Activated naive CD4-positive, alpha-beta T cell (primary cell): ENCODE results near the gene MVD.
A peak's percentile ranks its signal among the peaks of the same experiment; 100 is the strongest.

Source experiments
- DNase-seq, 4 experiments: peaks; one replicate each; lab custom pipeline; 2025; lab: John Stamatoyannopoulos, UW

The MVD gene

GRCh38 chr16:88662843-88663606, at the start of gene MVD:
MVD (minus strand) TSS chr16:88663091; CDS start chr16:88663080, 11 bp downstream.
- DNase-seq: peak; percentile 79 to 91 (median 86)

DNA sequence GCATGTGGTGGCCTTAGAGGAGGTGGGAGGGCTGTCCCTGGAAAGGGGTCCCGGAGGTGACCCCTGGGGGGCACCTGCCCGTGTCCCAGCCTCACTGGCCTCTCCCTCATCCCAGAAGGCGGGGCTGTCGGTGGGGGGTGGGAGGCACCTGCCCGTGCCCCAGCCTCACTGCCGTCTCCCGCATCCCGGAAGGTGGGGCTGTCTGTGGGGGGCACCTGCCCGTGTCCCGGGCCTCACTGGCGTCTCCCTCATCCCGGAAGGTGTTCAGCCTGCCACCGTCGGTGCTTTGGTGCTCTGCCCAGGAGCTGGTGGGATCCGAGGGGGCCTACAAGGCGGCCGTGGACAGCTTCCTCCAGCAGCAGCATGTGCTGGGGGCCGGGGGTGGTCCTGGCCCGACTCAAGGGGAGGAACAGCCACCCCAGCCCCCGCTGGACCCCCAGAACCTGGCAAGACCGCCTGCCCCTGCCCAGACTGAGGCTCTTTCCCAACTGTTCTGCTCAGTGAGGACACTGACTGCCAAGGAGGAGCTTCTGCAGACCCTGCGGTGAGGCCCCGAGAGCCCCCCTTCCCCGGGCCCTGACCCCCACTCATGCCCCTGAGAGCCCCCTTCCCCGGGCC, 49.6 kb upstream of the MVD start:
- no peak for DNase-seq

DNA sequence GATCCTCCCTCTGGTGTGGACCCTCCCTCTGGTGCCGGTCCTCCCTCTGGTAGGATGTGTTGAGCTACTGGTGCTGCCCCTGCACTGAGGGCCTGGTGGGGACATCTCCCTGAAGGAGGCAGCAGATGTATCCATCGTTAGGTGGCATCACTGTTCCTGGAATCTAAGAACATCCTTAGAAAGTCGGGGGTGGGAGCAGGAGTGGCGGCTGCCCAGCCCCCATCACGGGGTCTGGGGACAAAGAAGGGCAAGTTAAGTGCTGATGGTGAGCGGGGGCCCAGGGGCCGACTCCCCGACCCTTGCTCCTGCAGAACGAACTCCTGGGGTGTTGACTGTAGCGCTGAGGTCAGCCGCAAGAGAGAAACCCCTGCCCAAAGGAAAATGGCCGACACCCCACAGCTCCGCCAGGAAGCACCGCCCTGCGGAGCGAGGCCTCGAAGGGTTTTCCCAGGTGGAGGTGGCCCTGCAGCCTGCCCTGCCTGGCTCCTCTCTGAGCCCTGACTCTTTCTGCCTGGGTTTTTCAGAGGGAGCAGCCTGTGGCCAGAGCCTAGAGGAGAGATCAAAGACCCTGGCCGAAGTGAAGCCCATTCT, 49.0 kb upstream of the MVD start:
- no peak for DNase-seq

DNA sequence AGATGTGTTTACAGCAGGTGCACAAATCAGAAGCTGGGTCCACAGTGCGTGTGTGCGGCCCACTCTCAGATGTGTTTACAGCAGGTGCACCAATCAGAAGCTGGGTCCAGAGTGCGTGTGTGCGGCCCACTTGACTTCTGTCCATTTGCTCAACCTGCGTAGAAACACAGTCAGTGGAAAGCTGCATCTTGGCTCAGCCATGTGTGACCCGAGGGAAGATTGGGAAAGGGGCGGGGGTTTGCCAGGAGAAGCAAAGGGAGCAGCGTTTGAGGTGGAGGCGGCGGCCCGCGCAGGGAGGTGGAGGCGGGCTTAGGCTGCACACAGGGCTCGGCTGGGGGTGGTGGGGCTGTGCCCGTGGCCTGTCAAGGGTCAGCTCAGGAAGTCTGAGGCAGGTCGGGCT, 47.7 kb upstream of the MVD start:
- DNase-seq: no peak

DNA sequence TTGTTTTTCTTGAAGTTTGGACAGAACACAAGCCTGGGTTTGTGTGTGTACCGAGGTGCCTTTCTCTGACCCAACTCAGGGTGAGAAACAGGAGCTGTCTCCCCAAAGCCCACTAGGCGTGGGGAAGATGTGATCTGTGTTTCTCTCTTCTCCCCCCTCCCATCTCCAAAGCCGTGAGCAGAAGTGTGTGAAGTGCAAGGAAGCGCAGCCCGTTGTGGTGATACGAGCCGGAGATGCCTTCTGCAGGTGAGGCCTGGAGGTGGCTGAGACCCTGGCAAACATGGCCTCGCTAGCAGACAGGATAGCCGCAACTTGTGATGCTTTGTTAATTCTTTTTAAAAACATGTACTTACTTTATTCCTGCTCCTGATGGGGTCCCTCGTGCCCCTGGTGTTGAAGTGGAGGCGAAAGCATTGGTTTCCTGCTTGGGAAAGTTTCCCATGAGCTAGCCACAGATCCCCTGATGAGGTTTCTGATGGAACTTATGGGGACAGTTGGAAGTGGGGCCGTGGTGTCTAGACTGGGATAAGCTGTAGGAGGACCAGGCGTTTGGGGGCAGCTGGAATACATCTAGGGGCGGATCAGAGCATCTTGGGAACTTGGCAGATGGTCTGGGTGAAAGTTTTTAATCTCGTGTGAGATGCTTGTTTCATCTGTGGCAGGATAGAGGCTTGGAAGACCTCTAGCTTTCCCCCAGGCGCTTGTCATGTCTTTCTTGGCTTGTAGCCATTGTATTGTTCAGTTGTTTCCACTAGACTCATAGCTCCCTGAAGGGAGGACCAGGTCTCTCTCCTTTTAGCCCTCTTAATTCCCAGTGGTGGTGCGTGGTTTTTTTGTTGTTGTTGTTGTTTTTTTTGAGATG, 44.3 kb upstream of the MVD start:
- DNase-seq: no peak

DNA sequence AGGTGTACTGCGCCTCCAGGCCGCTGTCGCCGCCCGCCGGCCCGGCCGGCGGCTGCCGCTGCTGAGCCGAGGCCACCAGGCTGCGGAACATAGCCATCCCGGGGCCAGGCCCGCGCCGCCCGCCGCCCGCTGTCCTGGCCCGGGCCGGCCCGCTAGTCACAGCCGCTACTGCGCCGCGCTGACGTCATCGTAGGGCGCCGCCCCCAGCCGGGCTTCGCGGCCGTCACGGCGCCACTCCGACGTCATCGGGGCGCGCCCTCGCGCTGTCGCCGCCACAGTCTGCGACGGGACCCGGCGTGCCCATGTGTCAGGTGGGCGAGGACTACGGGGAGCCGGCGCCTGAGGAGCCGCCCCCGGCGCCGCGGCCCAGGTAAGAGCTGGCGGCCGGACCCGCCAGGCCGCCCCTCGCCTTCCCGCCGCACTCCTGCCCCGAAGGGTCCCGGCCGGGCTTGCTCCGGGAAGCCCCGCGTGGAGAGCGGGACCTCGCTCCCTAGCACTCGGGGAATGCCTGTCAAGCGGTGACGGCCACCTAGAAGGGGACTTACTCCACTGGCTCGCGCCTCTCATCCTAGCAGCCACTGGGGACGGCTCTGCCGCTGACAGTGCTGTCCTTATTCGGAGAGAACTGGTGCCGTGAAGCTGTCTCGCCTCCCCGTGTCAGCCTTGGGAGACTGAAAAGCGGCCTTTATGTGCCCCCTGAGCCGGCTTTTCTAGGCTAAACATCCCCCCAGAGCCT, 43.5 kb upstream of the MVD start, which contains the start of the genes CTU2 and RNF166:
TSS of gene CTU2 (plus strand) at position 275 of the 736 bp plus-strand sequence. CDS start at position 303, 28 bp downstream.
TSS of gene RNF166 (minus strand) at position 180 of the 736 bp plus-strand sequence. CDS start at position 97, 83 bp downstream.
- peak; percentile 77 to 92 (median 81) for DNase-seq

DNA sequence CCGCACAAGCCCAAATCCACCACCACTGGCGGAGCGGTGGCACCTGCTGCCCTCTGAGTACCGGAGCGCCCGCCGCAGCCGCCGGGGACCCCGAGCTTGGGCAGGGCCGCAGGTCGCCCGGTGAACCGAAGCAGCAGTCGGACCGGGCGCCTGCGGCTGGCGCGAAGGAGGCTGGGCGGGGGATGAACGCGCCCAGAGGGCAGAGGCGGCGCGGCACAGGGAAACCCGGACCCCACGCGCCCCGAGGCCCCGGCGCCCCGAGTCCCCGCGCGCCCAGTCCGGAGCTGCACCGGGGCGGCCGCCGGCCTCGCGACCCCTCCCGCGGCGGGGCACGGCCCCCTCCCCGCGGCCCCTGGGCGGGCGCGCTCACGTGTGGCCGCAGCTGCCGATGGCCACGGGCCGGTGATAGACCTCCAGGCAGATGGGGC, 42.9 kb upstream of the MVD start:
- no peak for DNase-seq

- DNase-seq: peak in 2 of 4 experiments; percentile 14 to 21
Observed at GRCh38 chr16:88705076-88705684, 42.3 kb upstream of the MVD start.

GRCh38 chr16:88703486-88704309, 40.8 kb upstream of the MVD start:
- peak in 2 of 4 experiments; percentile 38 to 56 for DNase-seq

DNA sequence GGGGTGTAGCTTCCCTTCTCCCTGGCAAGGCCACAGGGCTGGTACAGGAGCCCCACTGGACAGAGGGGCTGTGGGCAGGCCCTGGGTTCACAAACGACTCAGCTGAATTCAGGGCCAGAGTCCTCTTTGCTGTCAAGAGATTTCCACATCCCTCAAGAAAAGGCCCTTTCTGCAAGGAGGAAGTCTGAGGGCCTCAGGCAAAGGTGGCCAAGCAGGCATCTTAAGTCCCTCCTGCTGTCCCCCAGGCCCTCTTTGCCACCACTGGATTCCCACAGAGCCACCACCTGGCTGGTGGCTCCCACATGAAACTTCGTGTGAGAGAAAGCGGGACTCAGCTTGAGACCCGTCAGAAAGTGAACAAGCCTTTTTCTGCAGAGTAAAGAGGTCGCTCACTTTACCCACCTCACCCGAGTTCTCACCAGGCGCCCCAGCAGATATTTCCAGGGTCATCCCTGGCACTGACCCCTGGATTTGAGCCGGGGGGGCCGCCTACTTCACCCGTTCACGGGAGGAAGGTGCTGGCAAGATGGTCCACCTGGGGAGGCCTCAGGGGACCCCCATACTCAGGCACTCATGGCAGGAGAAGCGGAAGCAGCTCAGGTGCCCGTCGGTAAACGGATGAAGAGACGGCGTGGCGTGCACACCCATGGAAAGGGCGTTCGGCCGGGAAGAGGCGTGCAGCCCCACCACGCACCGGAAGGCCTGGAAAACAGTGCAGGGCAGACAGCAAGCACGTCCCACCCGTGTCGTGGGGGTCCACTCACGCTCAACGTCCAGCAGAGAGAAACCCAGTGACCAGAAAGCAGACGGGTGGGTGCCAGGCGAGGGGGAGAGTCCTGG, 39.7 kb upstream of the MVD start:
- DNase-seq: no peak

DNA sequence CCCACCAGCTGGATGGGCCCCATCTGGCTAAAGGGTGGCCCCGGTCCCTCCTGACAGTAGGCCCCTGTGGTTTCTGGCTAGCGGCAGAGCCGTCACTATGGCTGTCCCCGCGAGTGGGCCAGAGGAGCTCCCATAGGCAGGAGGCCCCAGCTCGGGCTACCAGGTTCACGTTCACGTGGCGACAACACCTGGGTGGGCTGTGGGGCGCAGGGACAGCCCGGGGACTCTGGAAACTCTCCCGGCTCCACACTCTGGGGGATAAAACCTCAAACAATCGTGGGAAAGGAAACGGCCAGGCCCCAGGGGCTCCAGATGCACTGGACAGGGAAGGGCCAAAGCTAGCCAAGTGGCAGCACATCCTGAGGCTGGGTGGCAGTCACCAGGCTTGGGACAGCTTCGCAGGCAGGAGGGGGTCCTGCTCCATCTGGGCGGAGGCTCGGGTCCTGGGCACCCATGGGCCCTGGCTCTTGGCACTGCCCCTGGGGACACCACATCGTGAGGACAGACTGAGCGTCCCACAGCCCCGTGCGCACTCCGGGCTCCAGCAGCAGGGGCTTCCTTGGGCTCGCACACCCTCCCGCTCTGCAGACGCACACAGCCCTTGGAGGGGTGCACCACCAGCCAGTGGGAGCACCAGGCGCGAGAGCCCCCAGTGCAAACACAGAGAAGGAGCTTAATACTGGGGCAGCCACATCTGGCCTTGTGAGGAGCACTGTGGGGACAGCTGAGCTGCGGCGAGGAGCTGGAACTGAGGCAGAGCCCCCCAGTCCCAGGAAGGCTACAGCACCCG, 38.9 kb upstream of the MVD start:
- no peak for DNase-seq

DNA sequence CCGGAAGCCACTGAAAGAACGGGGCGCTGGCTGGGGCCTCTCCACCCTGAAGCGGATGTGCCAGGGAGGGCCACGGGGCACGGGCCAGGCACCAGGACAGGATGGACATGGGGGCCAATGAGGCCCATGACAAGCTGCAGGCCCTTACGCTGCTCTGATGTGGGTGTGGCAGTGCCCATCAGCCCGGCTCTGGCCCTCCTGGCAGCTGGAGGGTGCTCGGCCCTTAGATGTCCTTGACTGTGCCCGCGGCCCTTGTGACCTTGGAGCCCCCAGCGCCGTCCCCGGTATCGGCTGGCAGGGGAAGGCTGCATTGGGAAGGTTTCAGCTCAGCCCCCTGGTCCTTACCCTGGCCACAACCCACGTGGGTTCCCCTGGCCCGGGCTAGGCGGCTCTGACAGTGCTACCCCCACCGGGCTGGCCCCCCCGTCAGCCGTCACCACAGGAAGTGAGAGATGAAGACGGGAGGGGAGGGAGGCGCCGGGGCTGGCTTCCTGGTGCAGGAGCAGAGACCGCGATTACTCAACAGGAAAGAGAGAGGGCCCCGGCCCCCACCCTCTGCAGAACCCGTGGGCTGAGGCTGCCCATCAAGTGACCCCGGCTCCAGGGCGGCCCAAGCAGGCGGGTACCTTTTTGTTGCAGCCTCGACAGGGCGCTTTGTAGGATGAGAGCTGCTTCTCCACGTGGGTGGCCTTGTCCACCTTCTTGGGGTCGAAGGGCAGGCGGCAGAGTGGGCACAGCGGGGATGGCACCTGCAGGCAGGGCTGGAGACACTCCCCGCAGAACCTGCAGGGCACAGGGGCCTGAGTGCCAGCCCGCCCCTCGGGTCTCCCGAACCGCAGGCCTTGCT, 38.0 kb upstream of the MVD start:
- peak; percentile 74 to 93 (median 86) for DNase-seq

GRCh38 chr16:88700322-88700635, 37.4 kb upstream of the MVD start:
- no peak for DNase-seq

GRCh38 chr16:88699180-88699579, 36.3 kb upstream of the MVD start:
- DNase-seq: no peak

GRCh38 chr16:88698646-88699045, 35.8 kb upstream of the MVD start:
- DNase-seq: no peak

DNA sequence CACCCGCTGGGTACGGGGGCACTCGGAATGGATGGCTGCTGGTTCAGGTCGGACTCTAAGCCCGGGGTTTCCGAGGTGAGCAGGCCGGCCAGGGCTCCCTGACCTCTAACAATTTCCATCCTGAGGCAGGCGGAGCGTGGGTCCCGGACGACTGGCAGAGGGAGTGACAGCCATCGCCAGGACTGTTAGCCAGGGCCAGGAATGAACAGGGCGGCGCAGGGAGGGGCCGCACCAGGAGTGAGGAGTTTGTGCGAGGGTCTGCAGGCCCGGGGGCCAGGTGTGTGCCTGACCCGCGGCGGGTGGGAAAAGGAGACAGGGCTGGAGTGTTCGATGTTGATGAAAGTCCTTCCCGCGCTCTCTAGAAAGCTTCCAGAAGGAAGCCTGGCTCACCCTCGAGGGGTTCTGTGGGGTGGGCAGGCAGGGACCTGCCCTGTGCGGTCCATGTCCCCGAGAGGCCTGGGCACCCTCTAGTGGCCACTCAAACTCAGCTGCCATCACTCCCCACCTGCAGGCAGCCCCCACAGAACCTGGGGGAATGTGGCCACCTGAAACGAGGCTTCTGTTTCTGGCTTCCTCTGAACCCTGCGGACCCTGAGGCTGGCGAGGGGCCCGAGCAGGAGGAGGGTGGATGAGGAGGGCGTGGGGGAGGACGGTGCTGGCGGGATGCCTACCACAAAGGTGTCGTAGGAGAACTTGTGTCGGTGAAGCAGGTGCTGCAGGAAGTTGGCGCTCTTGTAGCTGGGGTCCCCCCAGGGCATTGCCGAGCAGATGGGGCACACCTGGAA, 35.1 kb upstream of the MVD start:
- DNase-seq: peak in 1 of 4 experiments; percentile 30
